Ishikawa (cell line): ENCODE measurements around the gene SKAP1.
A peak's percentile ranks its signal among the peaks of the same experiment; 100 is the strongest.

Source experiments
- CEBPB ChIP-seq: IDR thresholded peaks from 2 replicates; pipeline ENCODE4 v1.6.1; 2012
- CREB1 ChIP-seq: IDR thresholded peaks from 2 replicates; pipeline ENCODE4 v1.6.1; 2012; ENCODE audit warnings: low read depth
- EGR1 ChIP-seq: IDR thresholded peaks from 2 replicates; pipeline ENCODE4 v1.6.1; 2012
- EP300 ChIP-seq: IDR thresholded peaks from 2 replicates; pipeline ENCODE4 v1.6.1; 2012; ENCODE audit warnings: borderline replicate concordance
- FOXM1 ChIP-seq: IDR thresholded peaks from 2 replicates; pipeline ENCODE4 v1.6.1; 2012; ENCODE audit warnings: low read depth, borderline replicate concordance
- MAX ChIP-seq: IDR thresholded peaks from 2 replicates; pipeline ENCODE4 v1.6.1; 2012
- NFIC ChIP-seq: IDR thresholded peaks from 2 replicates; pipeline ENCODE4 v1.6.1; 2012
- RAD21 ChIP-seq: IDR thresholded peaks from 2 replicates; pipeline ENCODE4 v1.6.1; 2012; ENCODE audit warnings: low read depth
- REST ChIP-seq: IDR thresholded peaks from 2 replicates; pipeline ENCODE4 v1.6.1; 2012; ENCODE audit warnings: low read depth, mild to moderate bottlenecking
- TAF1 ChIP-seq: IDR thresholded peaks from 2 replicates; pipeline ENCODE4 v1.6.1; 2012; ENCODE audit warnings: low read depth, mild to moderate bottlenecking
- TCF12 ChIP-seq: IDR thresholded peaks from 2 replicates; pipeline ENCODE4 v1.6.1; 2012; ENCODE audit warnings: low read depth
- TEAD4 ChIP-seq: IDR thresholded peaks from 2 replicates; pipeline ENCODE4 v1.6.1; 2012
- USF1 ChIP-seq: IDR thresholded peaks from 2 replicates; pipeline ENCODE4 v1.6.1; 2012
- YY1 ChIP-seq: IDR thresholded peaks from 2 replicates; pipeline ENCODE4 v1.6.1; 2012; ENCODE audit warnings: low read depth
- ZBTB7A ChIP-seq: IDR thresholded peaks from 2 replicates; pipeline ENCODE4 v1.6.1; 2012; ENCODE audit warnings: low read depth

Gene SKAP1

GRCh38 chr17:48261297-48261880 lies 168.6 kb downstream of the SKAP1 start:
- TF ChIP-seq EGR1 (no peak), RAD21 (peak; percentile 6; the same call in 1 of the 2 replicates), EP300 (no peak), FOXM1 (no peak), TEAD4 (no peak), ZBTB7A (no peak), YY1 (no peak)

GRCh38 chr17:48259694-48260291 lies 170.2 kb downstream of the SKAP1 start:
- TF ChIP-seq CEBPB (no peak), RAD21 (peak; percentile 62)

- no peak for TF ChIP-seq EP300
- TF ChIP-seq CREB1 = no peak
- TF ChIP-seq NFIC = no peak
- no peak for TF ChIP-seq YY1
- TF ChIP-seq TAF1 = no peak
- no peak for TF ChIP-seq ZBTB7A
- no peak for TF ChIP-seq CEBPB
Measured at GRCh38 chr17:48258331-48258730, 171.7 kb downstream of the SKAP1 start.

- TF ChIP-seq ZBTB7A = no peak
- TF ChIP-seq TAF1 = no peak
- no peak for TF ChIP-seq CEBPB
- no peak for TF ChIP-seq YY1
- no peak for TF ChIP-seq REST
- no peak for TF ChIP-seq EGR1
- TF ChIP-seq MAX = no peak
- TF ChIP-seq USF1 = no peak
- no peak for TF ChIP-seq NFIC
- no peak for TF ChIP-seq CREB1
- TF ChIP-seq FOXM1 = no peak
- TF ChIP-seq EP300 = no peak
- no peak for TF ChIP-seq TCF12
- TF ChIP-seq RAD21 = no peak
- TF ChIP-seq TEAD4 = no peak
Measured at GRCh38 chr17:48255759-48256158, 174.3 kb downstream of the SKAP1 start.

- TF ChIP-seq REST (no peak), NFIC (no peak), TEAD4 (no peak)
Measured at GRCh38 chr17:48254896-48255295, 175.1 kb downstream of the SKAP1 start.

GRCh38 chr17:48253975-48254374 lies 176.0 kb downstream of the SKAP1 start:
- TF ChIP-seq FOXM1 (no peak), EP300 (no peak), EGR1 (no peak)

- no peak for TF ChIP-seq USF1
- TF ChIP-seq REST = no peak
- TF ChIP-seq NFIC = no peak
- no peak for TF ChIP-seq YY1
- TF ChIP-seq EGR1 = no peak
- no peak for TF ChIP-seq TCF12
- no peak for TF ChIP-seq CEBPB
Measured at GRCh38 chr17:48251950-48252349, 178.1 kb downstream of the SKAP1 start.
